ENCODE measurements around the gene NRBF2.

NRBF2 gene

DNA sequence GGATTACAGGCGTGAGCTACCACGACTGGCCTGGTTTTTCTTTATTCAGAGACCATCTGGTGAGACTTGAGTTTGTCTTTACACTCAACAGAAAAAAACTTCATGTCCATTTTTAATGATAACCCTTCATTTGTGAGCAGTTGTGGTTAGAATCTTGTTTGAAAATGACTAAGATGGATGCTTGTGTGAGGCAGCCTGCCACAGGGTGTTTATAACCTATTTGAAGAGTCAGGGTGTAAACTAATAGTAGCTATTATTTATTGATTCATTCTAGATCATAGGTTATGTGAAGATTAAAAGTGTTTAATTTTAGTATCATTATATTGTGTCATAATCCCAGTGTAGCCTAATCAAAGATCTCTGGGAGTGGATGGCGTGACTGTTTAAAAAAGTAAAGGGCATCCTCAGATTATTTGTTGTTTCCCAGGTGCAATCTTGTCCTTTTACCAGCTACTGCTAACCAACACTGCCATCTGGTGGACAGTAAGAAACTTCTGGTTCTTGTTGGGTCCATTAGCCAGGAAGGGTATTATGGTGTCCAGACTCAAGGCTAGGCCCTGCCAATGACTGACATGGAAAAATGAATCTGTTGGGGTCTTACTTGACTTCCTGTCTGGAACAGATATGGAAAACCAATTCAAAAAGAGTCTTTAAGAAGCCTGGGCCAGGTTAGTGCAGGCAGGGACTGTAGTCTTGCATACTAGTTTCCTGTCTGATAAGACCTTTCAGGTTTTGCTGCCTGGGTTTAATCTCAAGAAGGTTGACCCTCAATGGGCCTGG lies 24.9 kb downstream of the NRBF2 start:
- in situ Hi-C loops (cut with MboI; ENCODE audit: low sequenced_read_pairs) = loop anchor here (10.0 kb wide), 1 partner anchor 563 kb away; no protein-coding TSS in a partner anchor

DNA sequence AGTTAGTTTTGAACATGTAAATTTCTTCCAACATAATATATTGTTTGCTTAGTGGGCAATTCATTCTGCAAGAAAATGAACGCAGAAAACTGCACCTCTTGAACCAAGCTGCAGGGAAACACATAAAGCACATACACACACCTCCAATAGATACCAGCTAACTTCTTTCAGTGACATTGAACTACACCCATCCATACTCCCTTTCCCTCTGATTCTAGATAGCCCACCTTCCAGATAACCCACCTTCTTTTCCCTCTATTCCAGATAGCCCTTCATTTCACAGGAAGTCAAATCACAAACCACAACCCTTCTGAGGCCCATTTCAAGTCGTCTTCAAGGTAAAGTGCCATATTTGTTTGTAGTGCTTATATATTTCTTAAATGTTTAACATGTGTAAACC lies 28.5 kb downstream of the NRBF2 start:
- in situ Hi-C loops (cut with MboI; ENCODE audit: low sequenced_read_pairs) = no loop called here

DNA sequence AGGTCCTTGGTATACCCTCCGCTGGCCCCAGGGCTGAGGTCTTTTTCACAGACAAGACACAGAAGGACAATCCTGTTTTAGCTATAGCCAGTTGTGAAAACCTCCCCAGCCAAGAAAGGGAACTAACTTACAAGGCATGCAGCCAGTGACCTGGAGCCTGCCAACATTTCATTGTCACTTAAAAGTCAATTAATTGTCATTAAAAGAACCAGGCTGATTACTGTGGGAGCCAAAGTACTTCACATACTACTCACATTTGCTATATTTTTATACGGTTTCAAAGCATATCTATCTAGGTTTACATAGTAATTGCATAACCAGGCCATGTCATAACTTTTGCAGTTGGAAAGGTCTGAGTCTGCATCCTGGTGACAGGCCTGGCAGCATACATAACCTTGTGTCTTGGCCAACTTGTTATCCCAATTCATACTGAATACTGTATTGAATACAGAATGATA lies 31.1 kb downstream of the NRBF2 start:
- in situ Hi-C loops (cut with MboI; ENCODE audit: low sequenced_read_pairs) = no loop called here

DNA sequence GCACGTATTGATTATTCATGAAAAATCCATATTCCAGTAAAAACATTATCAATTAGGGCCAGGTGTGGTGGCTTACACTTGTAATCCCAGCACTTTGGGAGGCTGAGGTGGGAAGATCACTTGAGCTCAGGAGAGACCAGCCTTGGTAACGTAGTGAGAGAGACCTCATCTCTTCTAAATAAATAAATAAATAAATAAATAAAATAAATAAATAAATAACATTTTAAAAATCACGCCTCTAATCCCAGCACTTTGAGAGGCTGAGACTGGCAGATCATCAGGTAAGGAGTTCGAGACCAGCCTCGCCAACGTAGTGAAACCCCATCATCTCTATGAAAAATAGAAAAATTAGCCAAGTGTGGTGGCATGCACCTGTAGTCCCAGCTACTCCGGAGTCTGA lies 32.1 kb downstream of the NRBF2 start:
- in situ Hi-C loops (cut with MboI; ENCODE audit: low sequenced_read_pairs) = no loop called here

DNA sequence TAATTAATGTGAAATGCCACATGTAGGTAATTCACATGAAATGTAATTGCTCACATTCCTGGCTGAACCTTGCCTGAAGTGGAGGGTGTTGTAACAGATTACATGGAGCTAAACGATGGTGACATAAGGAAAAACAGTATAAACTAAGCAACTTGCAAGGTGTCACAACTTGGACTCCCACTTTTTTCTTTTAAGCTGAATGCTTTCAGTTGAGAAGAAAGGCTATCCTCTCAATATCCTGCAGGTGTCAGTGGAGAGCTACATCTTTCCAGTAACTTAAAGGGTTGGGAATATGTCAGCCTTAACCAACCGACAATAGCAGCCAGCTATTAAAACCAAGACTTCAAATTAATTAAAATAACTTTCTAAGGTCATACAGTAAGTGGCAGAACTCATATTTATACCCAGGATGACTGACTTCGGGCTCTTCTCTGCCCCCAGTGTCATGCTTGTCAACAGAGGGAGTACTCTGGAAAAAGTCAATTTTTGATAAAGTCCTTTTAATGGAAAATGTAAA lies 33.7 kb downstream of the NRBF2 start:
- in situ Hi-C loops (cut with MboI; ENCODE audit: low sequenced_read_pairs) = no loop called here

DNA sequence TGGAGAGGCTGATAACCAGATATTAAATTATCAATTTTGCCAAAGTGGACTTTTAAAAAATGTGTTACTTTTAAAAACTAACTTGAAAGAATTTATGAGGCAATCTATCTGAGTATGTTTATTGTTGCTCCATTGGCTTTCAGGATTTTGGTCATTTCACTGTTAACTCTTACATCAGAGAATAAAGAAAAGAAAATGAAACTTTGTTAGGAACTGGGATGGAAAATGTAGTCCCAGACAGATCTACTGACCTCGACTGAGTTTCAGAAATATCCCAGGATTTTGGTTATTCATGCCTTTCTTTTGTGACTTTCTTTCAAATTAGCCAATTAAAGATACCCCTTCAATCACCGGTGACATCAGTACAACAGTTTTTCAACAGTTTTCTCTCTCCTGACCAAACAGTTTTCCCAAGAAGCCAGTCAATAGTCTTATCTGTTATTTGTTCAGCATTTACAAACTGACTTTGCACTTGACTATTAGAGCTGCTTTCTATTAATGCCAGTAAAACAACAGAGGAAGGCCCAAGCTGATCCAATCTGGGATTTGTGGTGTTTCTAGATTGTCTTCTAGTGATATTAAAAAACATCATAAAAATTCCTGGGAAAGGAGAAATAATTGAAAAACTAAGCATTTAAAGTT lies 35.8 kb downstream of the NRBF2 start:
- in situ Hi-C loops (cut with MboI; ENCODE audit: low sequenced_read_pairs) = no loop called here

DNA sequence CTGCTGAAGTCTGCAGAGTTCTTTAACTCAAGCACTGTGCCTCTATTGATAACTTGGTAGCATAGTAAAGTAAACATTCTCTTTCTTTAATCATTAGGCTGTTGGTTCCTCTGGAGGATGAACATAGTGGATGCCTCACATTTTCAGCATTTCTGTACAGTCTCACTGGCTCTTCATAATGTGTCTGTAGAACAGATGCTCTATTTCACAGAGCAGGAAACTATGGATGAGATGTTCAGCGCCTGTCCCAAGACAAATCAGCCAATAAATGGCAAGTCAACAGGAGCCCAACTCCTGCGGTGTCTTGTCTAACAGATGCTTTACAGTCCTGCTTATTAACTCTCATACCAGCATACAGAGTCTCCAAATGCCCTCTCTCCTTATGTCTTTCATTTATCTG lies 36.5 kb downstream of the NRBF2 start:
- in situ Hi-C loops (cut with MboI; ENCODE audit: low sequenced_read_pairs) = no loop called here

DNA sequence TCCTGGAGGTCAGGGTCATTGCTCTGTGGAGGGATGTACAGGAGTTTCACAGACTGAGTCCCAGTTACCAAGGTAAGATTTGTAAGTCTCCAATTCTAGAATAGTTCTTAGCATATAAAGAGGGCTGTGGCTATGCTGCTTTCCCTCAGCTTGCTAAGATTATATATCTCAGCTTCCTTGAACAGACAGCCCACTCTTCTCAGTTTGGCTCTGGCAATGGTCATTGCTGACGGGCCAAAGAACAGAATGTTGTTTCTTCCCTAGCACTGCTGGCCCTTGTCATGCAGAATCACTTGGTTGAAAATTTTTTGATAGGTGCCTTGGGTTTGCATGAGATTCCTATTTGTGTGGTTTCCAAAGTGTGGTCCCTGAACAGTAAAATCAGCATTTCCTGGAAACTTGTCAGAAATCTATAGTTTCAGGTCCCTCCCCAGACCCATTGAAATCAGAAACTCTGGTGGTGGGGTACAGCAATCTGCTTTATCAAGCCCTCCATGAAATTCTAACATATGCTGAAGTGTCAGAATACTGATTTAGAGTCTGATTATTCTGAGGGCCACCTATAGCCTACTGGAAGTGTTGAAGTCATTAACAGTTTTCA lies 38.2 kb downstream of the NRBF2 start:
- in situ Hi-C loops (cut with MboI; ENCODE audit: low sequenced_read_pairs) = no loop called here

DNA sequence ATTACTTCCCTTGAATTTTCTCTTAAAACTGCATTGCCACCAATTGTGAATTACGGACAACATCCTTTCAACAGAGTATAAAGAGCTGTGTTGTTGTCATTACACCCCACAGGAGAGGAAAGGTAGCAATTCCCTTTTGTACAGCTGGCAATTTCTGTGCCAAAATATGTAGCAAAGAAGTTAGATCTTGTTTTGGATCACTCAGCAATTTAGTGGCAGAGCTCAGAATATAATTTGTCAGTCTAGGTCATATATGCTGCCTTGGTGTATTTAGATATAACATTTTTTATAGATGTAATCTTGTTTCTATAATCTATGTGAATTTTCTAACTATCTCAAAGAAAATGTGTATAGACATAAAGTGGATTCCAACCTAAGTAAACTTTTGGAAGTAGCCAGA lies 38.8 kb downstream of the NRBF2 start:
- in situ Hi-C loops (cut with MboI; ENCODE audit: low sequenced_read_pairs) = no loop called here

DNA sequence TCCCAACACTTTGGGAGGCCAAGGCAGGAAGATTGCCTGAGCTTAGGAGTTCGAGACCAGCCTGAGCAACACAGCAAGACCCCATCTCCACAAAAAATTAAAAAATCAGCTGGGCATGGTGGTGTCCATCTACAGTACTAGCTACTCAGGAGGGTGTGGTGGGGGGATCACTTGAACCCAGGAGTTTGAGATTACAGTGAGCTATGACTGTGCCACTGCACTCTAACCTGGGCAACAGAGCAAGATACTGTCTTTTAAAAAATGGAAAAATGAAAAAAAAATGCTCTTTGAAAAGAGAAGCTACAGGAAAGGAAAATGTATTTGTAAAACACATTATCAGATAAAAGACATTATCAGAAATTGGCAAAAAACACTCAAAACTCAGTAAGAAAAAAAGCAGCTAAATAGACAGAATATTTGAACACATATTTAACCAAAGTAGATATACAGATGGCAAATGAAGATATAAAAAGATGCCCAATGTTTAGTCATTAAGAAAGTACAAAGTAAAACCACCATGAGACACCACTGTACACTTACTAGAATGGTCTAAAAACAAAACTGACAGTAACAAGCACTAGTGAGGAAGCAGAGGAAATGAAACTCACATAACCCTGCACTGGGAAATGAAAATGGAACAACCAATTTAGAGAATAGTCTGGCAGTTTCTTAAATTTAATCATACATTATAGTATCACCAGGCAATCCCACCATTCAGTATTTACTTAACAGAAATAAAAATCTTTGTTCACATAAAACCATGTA lies 40.5 kb downstream of the NRBF2 start:
- in situ Hi-C loops (cut with MboI; ENCODE audit: low sequenced_read_pairs) = no loop called here

DNA sequence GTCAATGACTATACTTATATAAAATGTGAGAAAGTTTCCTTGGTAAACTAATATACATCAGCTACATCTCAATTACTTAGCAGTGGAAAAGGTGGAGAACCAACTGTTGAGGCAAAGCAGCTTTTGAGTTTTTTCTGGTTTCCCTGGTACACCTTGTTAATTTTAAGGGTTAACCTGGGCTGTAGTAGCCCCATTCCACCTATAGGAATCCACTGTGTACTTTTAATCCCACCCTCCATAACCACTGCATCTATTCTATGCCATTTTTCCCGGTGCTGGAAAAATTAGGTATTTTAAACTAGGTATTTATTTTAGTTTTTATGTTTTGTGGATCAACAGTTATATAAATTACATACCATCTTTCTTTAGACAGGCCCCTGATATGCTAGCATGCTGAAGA lies 42.4 kb downstream of the NRBF2 start:
- in situ Hi-C loops (cut with MboI; ENCODE audit: low sequenced_read_pairs) = no loop called here

DNA sequence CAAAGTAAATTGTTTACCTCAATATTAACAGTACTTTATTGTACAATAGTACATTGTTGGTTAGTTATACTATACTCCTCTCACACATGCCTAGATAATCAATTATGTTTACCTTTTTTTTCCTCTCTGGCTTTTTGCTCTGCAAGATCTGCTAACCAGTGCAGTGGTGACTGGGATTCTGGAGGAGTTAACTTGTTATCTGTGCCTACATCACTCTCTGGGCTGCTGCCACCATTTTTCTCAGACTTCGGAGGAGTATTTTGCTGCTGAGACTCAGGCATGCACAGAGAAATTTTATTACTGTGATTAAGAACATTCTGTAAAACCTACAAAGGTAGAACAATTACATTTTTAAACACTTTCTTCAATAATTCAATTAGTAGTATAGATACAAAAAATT lies 59.7 kb downstream of the NRBF2 start:
- in situ Hi-C loops (cut with MboI; ENCODE audit: low sequenced_read_pairs) = no loop called here

DNA sequence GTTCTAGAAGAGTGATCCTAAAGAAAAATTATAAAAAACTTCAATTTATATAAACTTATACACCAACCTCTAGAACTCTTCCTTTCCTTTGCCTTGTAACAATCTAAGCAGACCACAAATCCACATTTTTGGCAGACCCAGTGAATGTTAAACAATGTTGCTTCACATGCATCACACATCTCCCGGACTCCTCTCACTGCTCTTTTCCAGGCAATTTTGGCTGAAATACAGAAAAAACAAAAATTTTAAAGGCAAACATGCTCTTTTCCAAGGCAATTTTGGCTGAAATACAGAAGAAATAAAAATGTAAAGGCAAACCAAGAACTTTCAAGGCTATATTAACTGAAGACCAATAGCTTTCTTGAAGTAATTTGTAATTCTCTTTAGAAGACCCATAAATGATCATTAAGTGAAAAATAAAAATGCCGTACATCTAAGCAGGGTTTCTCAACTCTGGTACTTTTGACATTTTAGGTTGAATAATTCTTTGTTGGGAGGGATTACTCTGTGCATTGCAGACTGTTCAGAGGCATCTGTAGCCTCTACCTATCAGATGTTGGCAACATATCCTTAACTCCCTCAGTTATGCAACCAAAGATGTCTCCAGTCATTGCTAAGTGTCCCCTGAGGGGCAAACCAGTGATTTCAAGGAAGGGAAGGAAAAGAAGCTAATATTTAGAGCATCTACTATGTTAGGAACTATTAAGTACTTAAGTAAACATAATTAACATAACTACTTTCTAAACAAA lies 64.4 kb downstream of the NRBF2 start:
- in situ Hi-C loops (cut with MboI; ENCODE audit: low sequenced_read_pairs) = no loop called here

DNA sequence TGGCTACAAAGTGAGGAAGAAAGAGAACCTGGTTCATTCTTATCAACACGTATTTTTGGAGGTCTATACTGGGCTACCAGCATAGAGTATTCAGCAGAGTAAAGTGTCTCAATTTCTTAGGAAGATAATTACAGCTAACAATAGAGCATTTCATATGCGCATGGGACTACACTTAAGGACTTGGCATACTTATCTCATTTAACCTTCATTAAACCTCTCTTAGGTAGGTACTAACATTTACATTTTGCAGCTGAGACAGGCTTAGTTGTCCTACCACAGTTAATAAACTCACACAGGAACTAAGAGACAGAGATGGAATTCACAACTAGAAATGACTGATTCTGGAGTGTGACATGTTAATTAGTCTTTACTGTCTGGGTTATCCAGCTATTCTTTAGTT lies 66.6 kb downstream of the NRBF2 start:
- in situ Hi-C loops (cut with MboI; ENCODE audit: low sequenced_read_pairs) = loop anchor here (25.0 kb wide), 1 partner anchor 513 kb away; no protein-coding TSS in a partner anchor

DNA sequence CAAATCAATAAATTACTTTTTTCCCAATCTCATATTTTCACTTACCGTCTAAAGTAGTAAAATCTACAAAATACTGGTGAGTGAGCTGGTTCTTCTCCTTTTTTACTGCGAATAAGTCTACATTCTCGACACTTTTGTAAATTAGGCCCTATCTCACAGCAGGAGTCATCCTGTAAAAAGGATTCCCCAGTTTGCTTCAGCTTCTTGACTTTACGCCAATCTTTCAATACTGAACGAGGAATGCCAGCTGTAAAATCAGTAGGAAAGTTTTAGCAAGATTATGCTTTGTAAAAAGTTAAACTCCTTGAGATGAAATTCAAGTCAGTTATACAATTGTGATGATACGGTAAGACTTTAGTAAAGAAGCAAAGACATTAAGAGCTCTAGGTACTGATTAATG lies 67.3 kb downstream of the NRBF2 start:
- in situ Hi-C loops (cut with MboI; ENCODE audit: low sequenced_read_pairs) = loop anchor here (25.0 kb wide), 1 partner anchor 512 kb away; no protein-coding TSS in a partner anchor

DNA sequence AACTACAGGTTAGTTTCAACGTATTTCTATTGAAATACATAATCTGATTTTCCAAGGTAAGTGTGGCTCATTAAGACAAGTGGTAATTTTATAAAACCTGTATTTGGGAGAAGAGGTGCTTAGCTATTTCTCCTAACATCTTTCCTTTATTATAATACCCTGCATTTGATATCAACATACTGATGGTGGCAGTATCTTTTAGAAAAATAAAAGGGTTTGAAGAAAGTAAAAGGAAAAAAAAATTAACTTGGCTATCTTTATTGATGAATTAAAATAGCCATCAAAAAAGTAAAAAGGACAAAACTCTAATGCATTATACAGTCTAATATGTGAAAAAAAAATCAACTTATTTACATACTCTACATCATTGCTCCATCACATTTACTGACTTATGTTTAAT lies 68.0 kb downstream of the NRBF2 start:
- in situ Hi-C loops (cut with MboI; ENCODE audit: low sequenced_read_pairs) = loop anchor here (25.0 kb wide), 1 partner anchor 511 kb away; no protein-coding TSS in a partner anchor
